Measurements from ENCODE around the gene STMN1.

STMN1 gene

GRCh38 chr1:25871704-25872494 is 34.3 kb downstream of the STMN1 start:
- DNase-seq = no peak

- DNase-seq = no peak
Observed at GRCh38 chr1:25871086-25871703, 35.0 kb downstream of the STMN1 start.

GRCh38 chr1:25870614-25871013 is 35.6 kb downstream of the STMN1 start:
- DNase-seq = no peak

DNA sequence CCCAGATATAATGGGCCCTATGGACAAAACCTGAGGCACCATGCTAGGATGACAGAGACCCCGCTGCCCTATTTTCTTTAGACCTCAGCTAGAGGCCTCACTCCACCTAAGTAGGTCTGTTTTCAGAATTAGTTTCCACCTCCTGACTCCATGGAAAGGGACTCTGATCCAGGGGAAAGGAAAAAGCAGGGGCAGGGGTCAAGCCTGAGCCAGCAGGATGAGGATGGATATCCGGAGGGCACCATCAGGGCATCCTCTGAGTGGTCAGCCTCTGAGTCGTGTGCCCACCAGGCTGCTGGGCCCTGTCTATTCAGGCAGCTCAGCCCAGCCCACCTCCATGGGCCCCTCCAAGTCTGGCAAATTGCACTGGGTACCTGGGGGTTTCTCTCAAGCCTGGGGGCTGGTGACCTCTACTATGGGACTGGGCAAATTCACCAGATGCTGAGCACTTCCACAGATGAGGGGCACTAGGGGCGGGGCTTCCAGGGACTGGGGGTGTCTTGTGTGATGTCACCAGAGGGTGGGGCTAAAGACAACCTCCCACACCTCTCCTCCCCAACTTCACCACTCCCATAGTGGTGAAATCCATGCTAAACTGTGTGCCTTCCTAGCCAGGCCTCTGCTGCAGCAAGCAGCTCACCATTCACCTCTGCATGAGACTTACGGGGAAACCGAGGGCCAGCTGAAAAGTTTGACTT is 36.2 kb downstream of the STMN1 start:
- DNase-seq = no peak

GRCh38 chr1:25867210-25867991 is 38.8 kb downstream of the STMN1 start:
- peak in 1 of 56 donors; percentile 20 for DNase-seq

- no peak for DNase-seq
Observed at GRCh38 chr1:25866288-25866687, 39.9 kb downstream of the STMN1 start.

DNA sequence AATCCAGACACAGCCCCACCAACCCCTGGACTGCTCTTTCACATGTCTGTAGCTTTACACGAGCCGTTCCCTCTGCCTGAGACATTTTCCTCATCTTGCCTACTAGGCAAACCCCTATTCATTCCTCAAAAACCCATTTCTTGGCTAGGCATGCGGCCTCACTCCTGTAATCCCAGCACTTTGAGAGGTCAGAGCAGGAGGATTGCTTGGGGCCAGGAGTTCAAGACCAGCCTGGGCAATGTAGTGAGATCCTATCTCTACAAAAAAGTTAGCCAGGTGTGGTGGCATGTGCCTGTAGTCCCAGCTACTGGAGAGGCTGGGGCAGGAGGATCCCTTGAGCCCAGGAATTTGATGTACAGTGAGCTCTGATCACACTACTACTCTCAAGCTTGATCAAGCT is 41.8 kb downstream of the STMN1 start:
- DNase-seq = no peak

DNA sequence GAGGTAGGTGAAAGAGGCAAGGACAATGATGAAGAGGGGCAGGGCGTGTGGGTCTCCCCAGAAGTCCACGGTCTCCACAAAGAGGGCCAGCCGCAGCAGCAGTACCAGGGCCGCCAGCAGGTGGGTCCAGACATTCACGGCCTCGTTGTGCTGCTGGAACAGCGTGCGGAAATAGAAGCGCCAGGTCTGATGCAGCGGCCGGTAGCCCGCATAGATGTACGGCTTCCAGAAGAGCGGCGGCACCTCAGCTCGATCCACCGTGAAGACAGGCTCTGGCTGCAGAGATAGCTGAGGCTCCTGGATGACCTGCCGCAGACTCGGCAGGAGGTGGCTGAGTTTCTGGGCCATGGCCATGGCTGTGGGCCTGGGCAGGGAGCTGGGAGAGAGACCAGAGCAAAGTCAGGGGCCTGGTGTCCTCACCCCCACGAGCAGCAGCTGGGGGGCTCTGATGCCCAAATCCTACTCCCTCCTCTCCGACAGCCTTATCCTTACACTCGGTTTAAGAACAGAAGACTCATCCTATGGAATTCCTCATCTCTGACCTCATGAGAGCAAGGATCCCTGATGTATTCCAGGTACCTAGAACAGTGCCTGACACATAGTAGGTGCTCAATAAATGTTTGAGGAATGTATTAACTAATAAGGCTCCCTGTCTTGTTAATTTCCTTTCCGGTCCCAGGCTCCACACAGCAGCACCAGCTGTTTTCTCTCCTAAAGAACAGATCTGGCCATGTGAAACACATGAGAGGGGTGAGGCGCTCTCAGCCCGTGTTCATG is 42.5 kb downstream of the STMN1 start:
- no peak for DNase-seq

GRCh38 chr1:25862785-25863485 is 43.3 kb downstream of the STMN1 start:
- DNase-seq = no peak

DNA sequence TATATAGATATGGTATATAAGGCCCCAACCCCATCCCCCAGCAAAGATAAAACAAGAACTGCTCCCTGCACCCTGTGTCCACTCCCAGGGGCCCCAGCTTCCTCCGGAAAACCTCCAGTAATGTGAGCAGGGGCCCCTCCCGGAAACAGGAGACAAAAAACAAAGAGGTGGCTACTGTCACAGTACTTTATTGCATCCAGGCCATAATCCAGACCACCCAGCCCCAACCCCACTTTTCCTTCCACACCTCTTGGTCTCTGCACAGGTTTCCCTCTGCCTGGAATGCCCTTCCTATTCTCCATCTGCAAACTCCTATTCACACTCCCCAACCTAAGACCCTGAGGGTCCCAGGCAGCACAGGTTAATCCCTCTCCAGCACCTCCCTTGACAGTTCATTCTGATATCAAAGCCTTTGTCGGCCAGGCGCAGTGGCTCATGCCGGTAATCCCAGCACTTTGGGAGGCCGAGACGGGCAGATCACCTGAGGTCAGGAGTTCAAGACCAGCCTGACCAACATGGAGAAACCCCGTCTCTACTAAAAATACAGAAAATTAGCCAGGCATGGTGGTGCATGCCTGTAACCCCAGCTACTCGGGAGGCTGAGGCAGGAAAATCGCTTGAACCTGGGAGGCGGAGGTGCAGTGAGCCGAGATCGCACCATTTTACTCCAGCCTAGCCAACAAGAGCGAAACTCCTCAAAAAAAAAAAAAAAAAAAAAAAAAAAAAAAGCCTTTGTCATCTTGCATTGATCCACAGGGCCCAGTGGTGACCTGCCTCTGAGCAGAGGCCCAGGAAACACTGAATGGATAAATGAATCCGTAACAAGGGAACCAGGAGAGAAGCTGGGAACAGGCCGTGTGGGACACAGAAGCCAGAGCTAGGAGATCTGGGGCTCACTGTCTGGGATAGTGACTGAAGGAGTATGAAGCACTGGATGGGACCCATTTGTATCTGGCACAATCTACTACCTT is 44.6 kb downstream of the STMN1 start:
- DNase-seq = peak in 1 of 56 donors; percentile 19

- peak in 48 of 56 donors; percentile 8 to 84 (median 52) for DNase-seq
Observed at GRCh38 chr1:25858906-25859789, 47.1 kb downstream of the STMN1 start, which contains the start of gene AUNIP. AUNIP (minus strand) TSS chr1:25859457; CDS start chr1:25859357, 100 bp downstream.

DNA sequence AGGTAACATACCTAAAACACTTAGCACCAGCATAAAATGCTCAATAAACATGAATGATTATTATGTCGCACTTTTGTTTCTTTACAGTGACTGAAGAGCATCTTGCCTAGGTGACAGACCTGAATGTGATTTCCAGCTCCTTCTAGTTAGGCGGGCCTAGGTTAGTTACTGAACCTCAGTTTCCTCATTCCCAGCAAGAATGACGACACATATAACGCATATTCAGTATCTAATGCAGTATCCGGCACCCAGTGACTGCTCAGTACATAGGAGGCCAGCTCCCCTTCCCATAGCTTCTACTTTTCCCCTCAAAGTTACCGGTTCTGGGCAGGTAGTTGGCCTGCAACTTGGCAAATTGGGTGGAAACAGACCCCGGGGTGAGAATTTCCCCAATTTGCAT is 47.7 kb downstream of the STMN1 start:
- no peak for DNase-seq

GRCh38 chr1:25856856-25857255 is 49.4 kb downstream of the STMN1 start:
- no peak for DNase-seq

DNA sequence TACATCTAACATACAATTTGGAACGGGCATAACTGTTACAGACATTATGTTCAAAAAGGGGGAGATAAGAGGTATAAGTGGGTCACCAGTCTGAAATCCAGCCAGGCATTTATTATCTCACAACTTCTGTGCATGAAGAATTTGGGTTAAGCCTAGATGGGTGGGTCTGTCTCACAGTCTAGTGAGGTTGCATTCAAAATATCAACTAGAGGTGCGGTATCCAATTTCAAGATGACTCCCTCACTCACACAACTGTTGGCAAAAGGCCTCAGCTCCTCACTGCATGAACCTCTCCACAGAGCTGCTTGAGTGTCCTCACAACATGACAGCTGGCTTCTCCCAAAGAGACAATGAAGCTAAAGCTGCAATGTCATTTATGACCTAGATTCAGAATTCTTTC is 51.7 kb downstream of the STMN1 start:
- no peak for DNase-seq

Measured in nucleus accumbens (tissue), 56 donors.